ENCODE results near the gene PRKG1. TPM values are rescaled to one million over a fixed set of nuclear protein-coding genes. Genes with fewer than 3 reads are reported as not detected.

Gene PRKG1
- total RNA-seq, 1 donor from 2014 or later, result 22.8 TPM

- Mint-ChIP-seq H3K27me3 (ENCODE audit: low read depth) (no peaks in the 10 kb centered on the region), H3K27ac (ENCODE audit: unreplicated experiment) (no peak overlapping the region), H3K4me3 (ENCODE audit: unreplicated experiment) (no peak overlapping the region), H3K36me3 (ENCODE audit: low read depth) (peaks cover 2% of the 10 kb centered on the region), H3K9me3 (ENCODE audit: low read depth) (peaks cover 8% of the 10 kb centered on the region), H3K4me1 (ENCODE audit: low read depth) (peaks cover 12% of the 10 kb centered on the region)
- DNase-seq (ENCODE audit: low spot score), result peak; percentile 80
- TF ChIP-seq, protein P1, sequence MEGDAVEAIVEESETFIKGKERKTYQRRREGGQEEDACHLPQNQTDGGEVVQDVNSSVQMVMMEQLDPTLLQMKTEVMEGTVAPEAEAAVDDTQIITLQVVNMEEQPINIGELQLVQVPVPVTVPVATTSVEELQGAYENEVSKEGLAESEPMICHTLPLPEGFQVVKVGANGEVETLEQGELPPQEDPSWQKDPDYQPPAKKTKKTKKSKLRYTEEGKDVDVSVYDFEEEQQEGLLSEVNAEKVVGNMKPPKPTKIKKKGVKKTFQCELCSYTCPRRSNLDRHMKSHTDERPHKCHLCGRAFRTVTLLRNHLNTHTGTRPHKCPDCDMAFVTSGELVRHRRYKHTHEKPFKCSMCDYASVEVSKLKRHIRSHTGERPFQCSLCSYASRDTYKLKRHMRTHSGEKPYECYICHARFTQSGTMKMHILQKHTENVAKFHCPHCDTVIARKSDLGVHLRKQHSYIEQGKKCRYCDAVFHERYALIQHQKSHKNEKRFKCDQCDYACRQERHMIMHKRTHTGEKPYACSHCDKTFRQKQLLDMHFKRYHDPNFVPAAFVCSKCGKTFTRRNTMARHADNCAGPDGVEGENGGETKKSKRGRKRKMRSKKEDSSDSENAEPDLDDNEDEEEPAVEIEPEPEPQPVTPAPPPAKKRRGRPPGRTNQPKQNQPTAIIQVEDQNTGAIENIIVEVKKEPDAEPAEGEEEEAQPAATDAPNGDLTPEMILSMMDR (IDR thresholded peaks at IDR 0.05), result no peak
These were observed 876.2 kb downstream of the PRKG1 start for GRCh38 chr10:51950371-51950995.

DNA sequence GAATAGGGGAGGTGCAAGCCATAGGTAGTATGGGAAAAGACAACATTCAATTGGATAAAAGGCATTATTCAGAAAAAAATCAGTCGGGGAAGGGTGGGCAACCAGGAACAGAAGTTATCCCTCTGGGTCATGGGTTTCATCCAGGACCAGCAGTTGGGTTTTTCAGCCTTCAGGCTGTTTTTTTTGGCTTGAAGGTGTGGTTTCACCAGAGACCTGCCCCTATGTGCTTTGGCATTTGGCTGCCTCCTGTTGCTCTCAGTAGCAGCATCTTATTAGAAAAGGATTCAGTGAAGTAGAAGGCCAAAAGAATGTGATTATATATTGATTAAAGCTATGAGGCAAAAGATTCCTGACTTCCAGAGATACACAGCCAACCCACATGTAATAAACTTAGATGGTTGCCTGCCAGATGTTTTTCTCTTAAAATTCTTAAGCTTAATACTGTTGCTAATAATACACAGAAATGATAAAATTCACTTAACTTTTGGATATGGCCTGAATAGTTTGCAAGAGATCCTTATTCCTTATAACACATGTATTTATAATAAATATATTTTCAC is 876.8 kb downstream of the PRKG1 start:
- no peak overlapping the region for H3K4me3 Mint-ChIP-seq (ENCODE audit: unreplicated experiment)
- peaks cover 2% of the 10 kb centered on the region for H3K36me3 Mint-ChIP-seq (ENCODE audit: low read depth)
- peaks cover 12% of the 10 kb centered on the region for H3K4me1 Mint-ChIP-seq (ENCODE audit: low read depth)
- H3K27me3 Mint-ChIP-seq (ENCODE audit: low read depth), result no peaks in the 10 kb centered on the region
- H3K9me3 Mint-ChIP-seq (ENCODE audit: low read depth), result peaks cover 5% of the 10 kb centered on the region
- TF ChIP-seq, protein P1 (IDR thresholded peaks at IDR 0.05), result no peak
- no peak for DNase-seq (ENCODE audit: low spot score)
- H3K27ac Mint-ChIP-seq (ENCODE audit: unreplicated experiment), result no peak overlapping the region

DNA sequence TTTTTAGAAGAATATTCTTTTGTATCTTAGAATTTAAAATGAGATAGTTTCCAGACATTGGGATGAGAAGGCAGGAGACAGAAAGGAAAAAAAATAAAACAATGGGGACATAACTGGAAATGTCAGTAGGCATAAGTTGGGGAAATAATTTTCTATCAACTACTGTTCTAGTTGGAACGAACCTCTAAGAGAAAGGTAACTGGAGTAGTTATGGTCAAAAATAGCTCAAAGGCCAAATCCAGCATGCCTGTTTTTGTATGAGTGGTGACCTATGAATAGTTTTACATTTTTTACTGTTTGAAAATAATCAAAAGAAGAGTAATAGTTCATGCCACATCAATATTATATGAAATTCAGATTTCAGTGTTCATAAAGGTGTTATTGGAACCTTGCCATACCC is 877.3 kb downstream of the PRKG1 start:
- Mint-ChIP-seq H3K4me1 (ENCODE audit: low read depth) (peaks cover 12% of the 10 kb centered on the region), H3K27me3 (ENCODE audit: low read depth) (no peaks in the 10 kb centered on the region), H3K4me3 (ENCODE audit: unreplicated experiment) (no peak overlapping the region), H3K9me3 (ENCODE audit: low read depth) (peaks cover 3% of the 10 kb centered on the region), H3K27ac (ENCODE audit: unreplicated experiment) (no peak overlapping the region), H3K36me3 (ENCODE audit: low read depth) (no peaks in the 10 kb centered on the region)
- DNase-seq (ENCODE audit: low spot score), result no peak
- TF ChIP-seq, protein P1 (IDR thresholded peaks at IDR 0.05), result no peak

DNA sequence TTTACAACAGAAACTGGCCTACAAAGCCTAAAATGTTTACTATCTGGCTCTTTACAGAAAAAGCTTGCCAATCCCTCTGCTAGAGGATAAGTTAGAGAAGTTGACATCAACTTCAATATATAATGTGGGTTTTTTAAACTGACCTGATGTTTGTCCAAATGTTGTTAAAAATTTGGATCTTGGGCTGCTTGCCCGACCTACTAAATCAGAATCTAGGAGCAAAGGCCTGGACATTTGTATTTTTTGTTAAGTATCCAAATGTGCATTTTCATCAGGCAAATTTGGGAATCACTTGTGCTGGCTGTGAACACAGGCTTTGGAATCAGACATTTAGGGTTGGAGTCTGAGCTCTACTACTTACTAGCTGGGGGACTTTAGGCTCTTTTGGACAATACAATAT is 877.8 kb downstream of the PRKG1 start:
- no peak overlapping the region for H3K27ac Mint-ChIP-seq (ENCODE audit: unreplicated experiment)
- peaks cover 3% of the 10 kb centered on the region for H3K9me3 Mint-ChIP-seq (ENCODE audit: low read depth)
- H3K4me1 Mint-ChIP-seq (ENCODE audit: low read depth), result peaks cover 12% of the 10 kb centered on the region
- no peak for DNase-seq (ENCODE audit: low spot score)
- no peaks in the 10 kb centered on the region for H3K27me3 Mint-ChIP-seq (ENCODE audit: low read depth)
- TF ChIP-seq, protein P1 (IDR thresholded peaks at IDR 0.05), result no peak
- H3K4me3 Mint-ChIP-seq (ENCODE audit: unreplicated experiment), result no peak overlapping the region
- H3K36me3 Mint-ChIP-seq (ENCODE audit: low read depth), result no peaks in the 10 kb centered on the region

- H3K4me1 Mint-ChIP-seq (ENCODE audit: low read depth), result peaks cover 17% of the 10 kb centered on the region
- no peaks in the 10 kb centered on the region for H3K27me3 Mint-ChIP-seq (ENCODE audit: low read depth)
- TF ChIP-seq, protein P1 (IDR thresholded peaks at IDR 0.05), result no peak
These were observed 881.4 kb downstream of the PRKG1 start for GRCh38 chr10:51955696-51956095.

More at GRCh38 chr10:51955696-51956095, 881.4 kb downstream of the PRKG1 start:
- Mint-ChIP-seq H3K27ac (ENCODE audit: unreplicated experiment) (no peak overlapping the region), H3K9me3 (ENCODE audit: low read depth) (no peaks in the 10 kb centered on the region), H3K36me3 (ENCODE audit: low read depth) (no peaks in the 10 kb centered on the region), H3K4me3 (ENCODE audit: unreplicated experiment) (no peak overlapping the region)
- DNase-seq (ENCODE audit: low spot score), result no peak

Data from chondrocyte (in vitro differentiated cells).